ENCODE results near the gene CREBRF. TPM values are rescaled to one million over a fixed set of nuclear protein-coding genes. Genes with fewer than 3 reads are reported as not detected.
A peak's percentile ranks its signal among the peaks of the same experiment; 100 is the strongest.

Gene CREBRF
- total RNA-seq = 13.8 and 19.2 TPM in 2 replicates

GRCh38 chr5:173055983-173056782 lies at the start of gene CREBRF:
Gene CREBRF, plus strand, starts transcription at chr5:173056352. Its CDS starts 24,424 bp downstream, at chr5:173080776.

GRCh38 chr5:173144200-173145176 lies 88.3 kb downstream of the CREBRF start, which contains the start of gene BNIP1:
Gene BNIP1, plus strand, starts transcription at chr5:173144531. Its CDS starts 15 bp downstream, at chr5:173144546.

Small RNA genes lying within 50 kb of the gene (small RNA-seq; reads per million reads assigned to genes)
- not detected for gene RF00019
- gene SNORA74B = 1,961 reads per million, percentile 100 among the genes with 10 or more reads in this experiment

Other genes with a start within 250 kb of the CREBRF start
- gene ERGIC1, start 222.1 kb upstream of the CREBRF start, total RNA-seq = 62.8 and 133 TPM in 2 replicates
- 32.2 and 32.6 TPM in 2 replicates for gene RPL26L1, start 96.9 kb upstream of the CREBRF start, total RNA-seq
- 112 and 123 TPM in 2 replicates for gene ATP6V0E1, start 72.6 kb upstream of the CREBRF start, total RNA-seq
- gene BNIP1, start 88.2 kb downstream of the CREBRF start, total RNA-seq = 5.1 and 14.1 TPM in 2 replicates
- gene NKX2-5, start 178.9 kb downstream of the CREBRF start, total RNA-seq = not detected in 2 replicates

All from placental epithelial cell (primary cell).